Adrenal gland (tissue), 19 donors: ENCODE measurements around the gene ZNF780A. TPM values are rescaled to one million over a fixed set of nuclear protein-coding genes. Genes with fewer than 3 reads are reported as not detected.

Experiments used
- DNase-seq, 7 donors: peaks; one replicate each; pipeline ENCODE4 v3.0.0-alpha.2; 2019 to 2020
- H3K27ac ChIP-seq, 5 donors: fragments of 200-600 bp; sonication (generic) in 4 of 5; 1 replicate in 3 of 5; 2 replicates in 2 of 5; pipeline versions ENCODE4 v1.5.1 to v1.8.0; 2016 to 2020; ENCODE audit warnings: mild to moderate bottlenecking in 1 of 5
- H3K27me3 ChIP-seq: fragments of 200-600 bp; 2 replicates; pipeline ENCODE4 v1.8.0; 2021
- H3K36me3 ChIP-seq, 2 donors: fragments of 200-600 bp; replicated peaks in 1 of 2; 1 replicate in 1 of 2; 2 replicates in 1 of 2; pipeline versions ENCODE4 v1.5.1 to v1.8.0; 2018 to 2022
- H3K4me1 ChIP-seq, 2 donors: fragments of 200-600 bp; replicated peaks in 1 of 2; 1 replicate in 1 of 2; 2 replicates in 1 of 2; pipeline versions ENCODE4 v1.5.1 to v1.8.0; 2018 to 2021
- H3K4me3 ChIP-seq, 4 donors: fragments of 200-600 bp; sonication (generic) in 3 of 4; one replicate each; pipeline ENCODE4 v1.5.1; 2016 to 2018
- H3K9me3 ChIP-seq, 3 donors: fragments of 200-600 bp; sonication (generic) in 1 of 3; replicated peaks in 1 of 3; 1 replicate in 2 of 3; 2 replicates in 1 of 3; pipeline versions ENCODE4 v1.5.1 to v1.8.0; 2016 to 2021
- POLR2A ChIP-seq, 2 donors: fragments of 450-650 bp; IDR thresholded peaks; one replicate each; pipeline ENCODE4 v1.6.1; 2017; ENCODE audit warnings: antibody characterized with exemption in 2 of 2, mild to moderate bottlenecking in 2 of 2, moderate library complexity in 1 of 2
- WGBS, 4 donors: extraction: QIAGEN DNeasy Blood & Tissue Kit in 2 of 4; methylation state at CpG; one replicate each; pipeline versions ENCODE4 v1.1.5 to v1.1.7; 2013 to 2017; 5-methylcytosine and 5-hydroxymethylcytosine counted together
- intact Hi-C, 2 donors: fragments of 100-400 bp; cut with DNase I; formaldehyde crosslinking; loops; one replicate each; pipeline versions ENCODE4 v1.14.1 to v1.15.0; 2022 to 2023
- long read RNA-seq, 10 donors: library from polyadenylated mRNA in 3 of 10; unstranded in 2 of 10; stranded (forward) in 1 of 10; transcript quantifications; one replicate each; pipeline ENCODE4 v2.0.0 and lab custom pipeline, GENCODE V29; 2021 to 2026
- polyA plus RNA-seq, 3 donors: library from polyadenylated mRNA; stranded (reverse); fragments of 200-250 nt in 2 of 3; fragments of 350-450 nt in 1 of 3; fragmentation: Illumina TruSeq in 1 of 3; extraction: RNeasy Lipid Tissue Mini Kit (QIAGEN cat#74804) in 1 of 3; gene quantifications; one replicate each; pipeline ENCODE4 v1.2.3, GENCODE V29; 2013 to 2014
- total RNA-seq, 9 donors: library from RNA; depleted of rRNA in 4 of 9; stranded (reverse); fragments of >200 nt in 4 of 9; fragments of 120-200 nt in 1 of 9; fragmentation: NEBNext Ultra II Directional in 1 of 9; extraction: Animal tissue kit (Norgen Biotek cat#: 25700) in 1 of 9; gene quantifications; one replicate each; pipeline versions ENCODE4 v1.1.0 to v1.2.4, GENCODE V29; 2013 to 2023
- TF ChIP-seq, protein P1 (sequence below), 6 experiments: fragments of 450-650 bp in 4 of 6; fragments of 200-600 bp in 2 of 6; sonication (generic) in 1 of 6; IDR thresholded peaks; 1 replicate in 5 of 6; 2 replicates in 1 of 6; pipeline versions ENCODE4 v1.5.1 to v1.8.0; 2016 to 2021; ENCODE audit warnings: antibody characterized with exemption in 6 of 6, mild to moderate bottlenecking in 2 of 6, moderate library complexity in 1 of 6
- donor health status: healthy with polysubstance abuse.
- donor health status: Bipolar disorder and iron deficiency.
- donor health status: DM: yes; HTN: yes; CAD: no.
- donor health status: DM: no; HTN: no; CAD: no.
- donor health status: DM: no; HTN: no; CAD: no.
- donor health status: DM: yes; HTN: yes; CAD: no.

Gene ZNF780A
- 10 to 100 TPM; 12.9 to 65.6 (median 22.0) TPM for total RNA-seq
- polyA plus RNA-seq = 10 to 100 TPM; 14.8 to 28.4 (median 28.1) TPM
- long read RNA-seq, donor 1 = 0 reads
- long read RNA-seq, donor 2, partial matches to known transcripts = 0 of 2 reads
- long read RNA-seq, donor 2, other reads (novel, unspliced or antisense) = 0 of 2 reads
- long read RNA-seq, donor 3 = 0 reads
- long read RNA-seq, donor 4, partial matches to known transcripts = 1 of 5 reads
- long read RNA-seq, donor 4, other reads (novel, unspliced or antisense) = 2 of 5 reads
- long read RNA-seq, donor 5, full-length matches to known transcripts = 7 of 7 reads
- long read RNA-seq, donor 5, partial matches to known transcripts = 0 of 7 reads
- long read RNA-seq, donor 5, other reads (novel, unspliced or antisense) = 0 of 7 reads
- long read RNA-seq, donor 6, partial matches to known transcripts = 0 of 5 reads
- long read RNA-seq, donor 6, other reads (novel, unspliced or antisense) = 0 of 5 reads
- long read RNA-seq, donor 7 = 0 reads
- long read RNA-seq, donor 8, partial matches to known transcripts = 0 of 1 reads
- long read RNA-seq, donor 8, other reads (novel, unspliced or antisense) = 0 of 1 reads
- long read RNA-seq, donor 9, partial matches to known transcripts = 0 of 1 reads
- long read RNA-seq, donor 9, other reads (novel, unspliced or antisense) = 0 of 1 reads
- long read RNA-seq, donor 10, partial matches to known transcripts = 0 of 1 reads
- long read RNA-seq, donor 10, other reads (novel, unspliced or antisense) = 0 of 1 reads

DNA sequence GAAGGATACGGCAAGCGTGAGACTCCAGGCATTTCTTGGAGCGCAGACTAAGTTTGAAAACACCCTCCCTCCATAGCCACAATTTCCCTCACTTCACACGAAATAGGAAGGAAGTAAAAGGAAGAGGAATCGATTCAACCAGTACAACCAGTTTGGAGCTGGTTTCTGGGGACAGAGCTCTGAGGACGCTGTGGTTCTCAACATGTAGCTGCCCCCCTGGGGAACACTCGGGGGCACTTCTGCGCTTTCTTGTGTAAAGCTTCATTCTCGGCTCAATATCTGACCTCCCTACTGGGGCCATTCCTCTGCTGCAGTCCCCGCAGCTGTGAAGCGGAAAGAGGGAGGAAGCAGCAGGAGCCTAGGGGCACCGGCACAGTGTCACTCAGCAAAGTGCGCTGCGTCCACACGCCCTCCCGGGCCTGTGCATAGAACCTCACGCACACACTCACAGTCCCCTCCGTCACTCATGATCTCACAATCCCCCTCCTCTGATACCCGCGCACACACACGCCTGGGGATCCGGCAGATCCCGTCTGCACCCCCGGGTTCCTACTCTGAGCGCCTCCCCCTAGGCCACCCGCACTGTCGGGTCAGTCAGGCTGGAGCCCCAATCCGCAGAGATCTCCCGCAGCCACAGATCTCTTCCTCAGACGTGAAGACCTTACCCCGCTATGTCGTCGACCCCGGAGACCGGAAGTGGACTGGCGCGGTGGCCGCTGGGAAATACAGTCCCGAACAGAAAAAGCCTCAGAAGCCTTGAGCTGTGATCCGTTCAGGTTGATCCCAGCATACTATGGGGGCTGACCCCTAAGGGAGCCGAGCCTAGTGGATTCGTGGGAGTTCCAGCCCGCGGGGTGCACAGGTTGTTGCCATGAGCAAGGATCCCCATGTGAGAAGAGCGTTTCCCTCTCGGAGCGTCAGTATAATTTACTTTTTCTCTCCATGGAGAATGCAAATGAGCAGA, at the start of gene ZNF780A:
ZNF780A (minus strand) TSS at position 703 of the 964 bp plus-strand sequence. CDS start 6,190 bp downstream, outside the sequence.
- Histone ChIP-seq H3K27me3 (peaks cover 3% of the 10 kb centered on the region), H3K9me3 (no peaks in the 10 kb centered on the region), H3K27ac (peak within 1 kb of the TSS; percentile 66 to 95 (median 90)), H3K4me1 (peaks cover 6 to 24% of the 10 kb centered on the region in 2 donors), H3K4me3 (peak within 1 kb of the TSS; percentile 62 to 88 (median 74)), H3K36me3 (no peaks in the 10 kb centered on the region)
- WGBS, 4 donors = 0 to 1% (median 0%) methylated on average over 30 to 47 of the region's 47 CpGs
- intact Hi-C loops = no loop called here
- peak; percentile 6 to 79 for TF ChIP-seq POLR2A (IDR thresholded peaks at IDR 0.05)
- TF ChIP-seq, protein P1, sequence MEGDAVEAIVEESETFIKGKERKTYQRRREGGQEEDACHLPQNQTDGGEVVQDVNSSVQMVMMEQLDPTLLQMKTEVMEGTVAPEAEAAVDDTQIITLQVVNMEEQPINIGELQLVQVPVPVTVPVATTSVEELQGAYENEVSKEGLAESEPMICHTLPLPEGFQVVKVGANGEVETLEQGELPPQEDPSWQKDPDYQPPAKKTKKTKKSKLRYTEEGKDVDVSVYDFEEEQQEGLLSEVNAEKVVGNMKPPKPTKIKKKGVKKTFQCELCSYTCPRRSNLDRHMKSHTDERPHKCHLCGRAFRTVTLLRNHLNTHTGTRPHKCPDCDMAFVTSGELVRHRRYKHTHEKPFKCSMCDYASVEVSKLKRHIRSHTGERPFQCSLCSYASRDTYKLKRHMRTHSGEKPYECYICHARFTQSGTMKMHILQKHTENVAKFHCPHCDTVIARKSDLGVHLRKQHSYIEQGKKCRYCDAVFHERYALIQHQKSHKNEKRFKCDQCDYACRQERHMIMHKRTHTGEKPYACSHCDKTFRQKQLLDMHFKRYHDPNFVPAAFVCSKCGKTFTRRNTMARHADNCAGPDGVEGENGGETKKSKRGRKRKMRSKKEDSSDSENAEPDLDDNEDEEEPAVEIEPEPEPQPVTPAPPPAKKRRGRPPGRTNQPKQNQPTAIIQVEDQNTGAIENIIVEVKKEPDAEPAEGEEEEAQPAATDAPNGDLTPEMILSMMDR (IDR thresholded peaks at IDR 0.05) = no peak
- DNase-seq = peak; percentile 78 to 87 (median 80)

GRCh38 chr19:40139533-40140287, 49.0 kb upstream of the ZNF780A start:
- TF ChIP-seq POLR2A (IDR thresholded peaks at IDR 0.05) = no peak
- TF ChIP-seq, protein P1 (IDR thresholded peaks at IDR 0.05) = peak; percentile 38 to 93 (median 82)
- intact Hi-C loops = loop anchor here (5.0 to 10.0 kb wide), 2 partner anchors 75 to 83 kb away; partner anchors contain the start of gene TTC9B (in 1 of the 2)
- 21 to 28% (median 25%) methylated on average over 7 of the region's 7 CpGs for WGBS, 4 donors
- no peaks in the 10 kb centered on the region for H3K27me3 ChIP-seq
- H3K27ac ChIP-seq = no peak overlapping the region
- peak in 3 of 7 donors; percentile 25 to 59 (median 48) for DNase-seq
- no peaks in the 10 kb centered on the region for H3K4me1 ChIP-seq
- no peaks in the 10 kb centered on the region for H3K36me3 ChIP-seq
- H3K4me3 ChIP-seq = no peak overlapping the region
- H3K9me3 ChIP-seq = no peaks in the 10 kb centered on the region

- peaks cover 7% of the 10 kb centered on the region for H3K27me3 ChIP-seq
- TF ChIP-seq, protein P1 (IDR thresholded peaks at IDR 0.05) = no peak
- no peak for TF ChIP-seq POLR2A (IDR thresholded peaks at IDR 0.05)
- no peaks in the 10 kb centered on the region for H3K9me3 ChIP-seq
- intact Hi-C loops = loop anchor here in 1 of 2 donors (5.0 kb wide), 1 partner anchor 85 kb away; no protein-coding TSS in a partner anchor
- H3K4me3 ChIP-seq = no peak overlapping the region
- no peak for DNase-seq
- no peaks in the 10 kb centered on the region for H3K4me1 ChIP-seq
- no peak overlapping the region for H3K27ac ChIP-seq
- 68 to 74% (median 72%) methylated on average over 5 of the region's 5 CpGs for WGBS, 4 donors
- no peaks in the 10 kb centered on the region for H3K36me3 ChIP-seq
These were observed 46.1 kb upstream of the ZNF780A start for GRCh38 chr19:40136818-40137217.
